Osteocyte (in vitro differentiated cells): ENCODE measurements around the gene MEGF6. TPM values are rescaled to one million over a fixed set of nuclear protein-coding genes. Genes with fewer than 3 reads are reported as not detected.

ENCODE experiments used
- DNase-seq: peaks from one replicate; pipeline ENCODE4 v3.0.0; 2021; ENCODE audit warnings: mixed read lengths; ENCODE audit not compliant: unreplicated experiment; ENCODE audit errors: extremely low spot score
- H3K27ac Mint-ChIP-seq: one replicate; pipeline ENCODE4 v1.8.0; 2021; ENCODE audit warnings: mild to moderate bottlenecking, mixed read lengths; ENCODE audit not compliant: unreplicated experiment
- H3K27me3 Mint-ChIP-seq: one replicate; pipeline ENCODE4 v1.8.0; 2021; ENCODE audit warnings: mixed read lengths; ENCODE audit not compliant: unreplicated experiment
- H3K36me3 Mint-ChIP-seq: one replicate; pipeline ENCODE4 v1.8.0; 2021; ENCODE audit warnings: mixed read lengths; ENCODE audit not compliant: unreplicated experiment
- H3K4me1 Mint-ChIP-seq: one replicate; pipeline ENCODE4 v1.8.0; 2021; ENCODE audit warnings: mixed read lengths; ENCODE audit not compliant: unreplicated experiment
- H3K4me3 Mint-ChIP-seq: one replicate; pipeline ENCODE4 v1.8.0; 2021; ENCODE audit warnings: mild to moderate bottlenecking, moderate library complexity, mixed read lengths; ENCODE audit not compliant: unreplicated experiment
- H3K9me3 Mint-ChIP-seq: one replicate; pipeline ENCODE4 v1.8.0; 2021; ENCODE audit warnings: mixed read lengths; ENCODE audit not compliant: unreplicated experiment
- total RNA-seq: library from RNA; stranded (reverse); gene quantifications from 2 replicates; pipeline ENCODE4 v1.2.1, GENCODE V29; 2021
- TF ChIP-seq, protein P1 (sequence below): fragments of 200-600 bp; sonication (generic); IDR thresholded peaks from 2 replicates; pipeline ENCODE4 v1.5.0; 2021; ENCODE audit warnings: antibody characterized with exemption, mild to moderate bottlenecking, moderate library complexity

MEGF6 gene
- total RNA-seq, 1 donor from 2014 or later, result 255 TPM

- Mint-ChIP-seq H3K27me3 (no peaks in the 10 kb centered on the region), H3K9me3 (no peaks in the 10 kb centered on the region), H3K36me3 (no peaks in the 10 kb centered on the region), H3K4me3 (no peak overlapping the region), H3K27ac (no peak overlapping the region), H3K4me1 (peaks cover 16% of the 10 kb centered on the region)
- no peak for DNase-seq
- TF ChIP-seq, protein P1, sequence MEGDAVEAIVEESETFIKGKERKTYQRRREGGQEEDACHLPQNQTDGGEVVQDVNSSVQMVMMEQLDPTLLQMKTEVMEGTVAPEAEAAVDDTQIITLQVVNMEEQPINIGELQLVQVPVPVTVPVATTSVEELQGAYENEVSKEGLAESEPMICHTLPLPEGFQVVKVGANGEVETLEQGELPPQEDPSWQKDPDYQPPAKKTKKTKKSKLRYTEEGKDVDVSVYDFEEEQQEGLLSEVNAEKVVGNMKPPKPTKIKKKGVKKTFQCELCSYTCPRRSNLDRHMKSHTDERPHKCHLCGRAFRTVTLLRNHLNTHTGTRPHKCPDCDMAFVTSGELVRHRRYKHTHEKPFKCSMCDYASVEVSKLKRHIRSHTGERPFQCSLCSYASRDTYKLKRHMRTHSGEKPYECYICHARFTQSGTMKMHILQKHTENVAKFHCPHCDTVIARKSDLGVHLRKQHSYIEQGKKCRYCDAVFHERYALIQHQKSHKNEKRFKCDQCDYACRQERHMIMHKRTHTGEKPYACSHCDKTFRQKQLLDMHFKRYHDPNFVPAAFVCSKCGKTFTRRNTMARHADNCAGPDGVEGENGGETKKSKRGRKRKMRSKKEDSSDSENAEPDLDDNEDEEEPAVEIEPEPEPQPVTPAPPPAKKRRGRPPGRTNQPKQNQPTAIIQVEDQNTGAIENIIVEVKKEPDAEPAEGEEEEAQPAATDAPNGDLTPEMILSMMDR, result no peak
Observed at GRCh38 chr1:3569436-3569835, 41.9 kb downstream of the MEGF6 start.

DNA sequence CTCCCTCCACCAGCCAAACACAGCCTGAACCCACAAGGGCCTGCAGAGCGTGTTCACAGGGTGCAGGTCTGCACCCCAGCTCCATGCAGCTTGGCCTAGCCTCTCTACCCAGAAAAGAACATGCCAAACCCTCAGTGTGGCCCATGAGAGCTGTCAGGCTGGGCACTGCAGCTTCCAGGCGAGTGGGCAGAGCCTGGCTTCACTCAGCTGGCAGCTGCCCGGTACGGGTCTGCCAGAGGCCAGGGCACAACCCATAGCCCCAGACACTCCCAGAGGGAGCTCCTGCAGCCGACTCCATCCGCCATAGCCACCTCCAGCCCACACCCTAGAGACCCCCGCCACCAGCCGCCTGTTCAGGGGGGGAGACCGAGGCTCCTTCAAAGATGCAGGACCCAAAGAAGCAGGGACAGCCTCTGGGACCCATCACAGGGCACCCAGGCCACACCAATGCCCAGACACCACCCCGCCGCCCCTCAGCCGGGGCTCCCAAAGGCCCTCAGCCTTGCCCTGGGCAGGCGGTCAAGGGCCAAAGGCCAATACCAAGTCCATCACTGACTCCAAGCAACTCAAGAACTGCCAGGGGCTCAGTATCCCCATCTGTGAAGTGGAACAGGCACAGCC, 42.4 kb downstream of the MEGF6 start:
- Mint-ChIP-seq H3K36me3 (no peaks in the 10 kb centered on the region), H3K27me3 (no peaks in the 10 kb centered on the region), H3K9me3 (no peaks in the 10 kb centered on the region), H3K4me3 (no peak overlapping the region), H3K27ac (no peak overlapping the region), H3K4me1 (peaks cover 12% of the 10 kb centered on the region)
- no peak for DNase-seq
- TF ChIP-seq, protein P1, result no peak

DNA sequence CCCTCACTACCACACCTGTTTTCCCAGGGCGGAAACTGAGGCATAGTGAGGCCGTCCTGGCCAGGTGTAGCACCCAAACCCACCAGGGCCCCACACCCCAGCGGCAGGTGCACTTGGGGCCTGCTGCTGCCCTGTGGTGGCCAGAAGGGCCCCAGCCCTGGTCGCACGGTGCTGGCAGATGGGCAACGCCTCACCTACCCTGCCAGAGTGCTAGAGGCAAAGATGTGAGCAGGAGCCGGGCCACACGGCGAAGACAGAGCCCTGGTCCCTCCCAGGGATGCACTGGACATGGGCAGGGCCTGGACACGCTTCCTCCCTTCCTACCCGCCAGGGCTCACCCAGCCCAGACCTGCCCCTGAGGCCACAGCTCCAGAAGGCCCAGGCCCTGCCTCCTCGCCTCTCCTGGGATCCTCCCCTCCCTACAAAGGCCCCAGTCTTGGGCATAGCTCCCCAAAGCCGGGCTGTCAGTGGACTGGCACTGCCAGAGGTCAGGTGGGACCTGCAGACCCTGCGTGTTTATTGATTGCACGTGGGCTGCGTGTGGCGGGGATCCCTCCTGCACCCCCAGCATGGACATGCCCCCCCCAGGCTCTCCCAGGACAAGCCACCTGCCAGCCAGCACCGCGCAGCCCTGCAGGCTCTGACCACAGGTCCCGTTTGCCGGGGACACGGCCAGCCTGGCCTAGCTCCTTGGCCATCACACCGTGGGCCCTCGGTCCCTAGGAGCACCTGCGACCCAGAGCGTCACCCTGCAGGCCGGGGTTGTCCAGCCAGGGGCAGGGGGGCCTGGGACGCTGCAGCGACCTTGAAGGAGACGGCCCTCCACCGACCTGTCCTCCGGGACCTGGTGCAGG, 44.1 kb downstream of the MEGF6 start:
- H3K36me3 Mint-ChIP-seq, result no peaks in the 10 kb centered on the region
- no peaks in the 10 kb centered on the region for H3K27me3 Mint-ChIP-seq
- TF ChIP-seq, protein P1, result no peak
- H3K4me3 Mint-ChIP-seq, result no peak overlapping the region
- peaks cover 4% of the 10 kb centered on the region for H3K4me1 Mint-ChIP-seq
- H3K27ac Mint-ChIP-seq, result no peak overlapping the region
- no peak for DNase-seq
- no peaks in the 10 kb centered on the region for H3K9me3 Mint-ChIP-seq

GRCh38 chr1:3566003-3566885, 45.1 kb downstream of the MEGF6 start:
- H3K27ac Mint-ChIP-seq, result no peak overlapping the region
- no peaks in the 10 kb centered on the region for H3K27me3 Mint-ChIP-seq
- H3K4me3 Mint-ChIP-seq, result no peak overlapping the region
- TF ChIP-seq, protein P1, result no peak
- no peak for DNase-seq
- no peaks in the 10 kb centered on the region for H3K36me3 Mint-ChIP-seq
- H3K4me1 Mint-ChIP-seq, result peaks cover 4% of the 10 kb centered on the region
- no peaks in the 10 kb centered on the region for H3K9me3 Mint-ChIP-seq
